GM12865 (cell line): ENCODE data around the gene BABAM2.
A peak's percentile ranks its signal among the peaks of the same experiment; 100 is the strongest.
"Not testable (repeated sequence)": the region's sequence is repeated elsewhere in the genome, so short reads cannot be mapped to it uniquely, and the experiment has no call there.

Source experiments
- DNase-seq: peaks from one replicate; pipeline ENCODE4 v3.0.0; 2010; ENCODE audit warnings: low read depth
- H3K4me3 ChIP-seq: 2 replicates; pipeline ENCODE4 v1.5.1; 2011; ENCODE audit warnings: mild to moderate bottlenecking, low read depth, low read length, control low read depth
- CTCF ChIP-seq: IDR thresholded peaks from 2 replicates; pipeline ENCODE4 v1.5.1; 2011; ENCODE audit warnings: low read length, control low read depth, low read depth, inconsistent platforms; ENCODE audit not compliant: insufficient read depth; ENCODE audit errors: missing control alignments

Gene BABAM2

GRCh38 chr2:28327581-28327955, 437.0 kb downstream of the BABAM2 start:
- DNase-seq, result no peak
- no peak for TF ChIP-seq CTCF
- no peak overlapping the region for H3K4me3 ChIP-seq

DNA sequence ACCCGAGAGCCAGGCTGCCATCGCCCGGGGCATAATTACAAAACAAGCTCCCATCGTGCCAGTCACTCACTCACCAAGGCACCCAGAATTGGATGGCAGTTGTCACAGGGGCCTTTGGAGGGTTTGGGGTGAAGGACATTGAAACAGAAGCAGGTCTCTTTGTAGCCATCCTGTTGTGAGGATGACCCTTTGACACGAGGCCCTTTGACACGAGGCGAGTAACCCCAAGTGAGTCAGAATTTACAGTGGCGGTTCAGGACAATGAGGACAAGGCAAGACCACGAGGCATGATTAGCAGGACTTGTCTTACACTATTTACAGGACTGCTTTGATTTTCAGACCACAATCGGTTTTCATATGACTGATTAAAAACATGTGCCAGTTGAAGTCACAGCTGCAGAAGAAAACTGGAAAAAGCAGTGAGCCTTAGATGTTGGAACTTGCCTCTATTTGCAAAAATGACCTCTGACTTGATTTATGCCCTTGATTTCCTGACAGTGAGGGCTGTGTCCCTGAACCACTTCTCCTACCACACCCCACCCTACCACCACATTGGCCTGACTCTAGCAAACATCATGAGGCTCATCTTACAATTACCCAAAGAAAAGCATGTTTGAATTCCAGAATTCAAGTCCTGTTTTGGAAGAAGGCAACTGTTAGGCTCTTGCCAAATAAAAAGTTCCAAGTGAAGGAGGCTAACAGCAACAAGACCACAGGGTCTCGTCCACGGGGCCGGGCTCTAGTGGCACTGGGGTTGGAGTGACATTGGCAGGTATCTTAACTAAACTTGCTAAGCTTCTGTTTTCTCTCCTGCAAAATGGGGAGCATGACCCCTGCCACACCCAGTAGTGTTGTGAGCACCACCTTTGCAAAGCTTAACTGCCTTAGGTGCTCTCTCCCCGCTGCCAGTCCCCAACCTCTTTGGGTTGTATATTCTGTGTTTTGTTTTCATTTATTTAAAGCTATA, 437.7 kb downstream of the BABAM2 start:
- no peak overlapping the region for H3K4me3 ChIP-seq
- peak; percentile 42 for DNase-seq
- TF ChIP-seq CTCF, result no peak

DNA sequence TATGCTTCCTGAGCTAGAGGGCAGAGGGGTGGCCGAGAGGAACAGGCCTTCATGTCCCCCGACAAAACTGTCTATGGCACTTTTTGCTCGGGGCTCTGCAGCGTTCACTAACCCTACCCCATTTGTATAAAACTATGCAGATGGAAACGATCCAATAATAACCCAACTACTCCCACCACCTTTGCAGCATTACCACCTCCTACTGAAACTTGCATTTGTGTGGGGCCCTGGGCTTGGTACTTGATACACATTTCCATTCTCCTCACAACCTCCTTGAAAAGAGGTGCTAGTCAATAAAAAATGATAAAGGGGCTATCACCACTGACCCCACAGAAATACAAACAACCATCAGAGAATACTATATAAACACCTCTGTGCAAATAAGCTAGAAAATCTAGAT, 438.7 kb downstream of the BABAM2 start:
- TF ChIP-seq CTCF, result no peak
- no peak for DNase-seq
- H3K4me3 ChIP-seq, result no peak overlapping the region

- not testable (repeated sequence) for DNase-seq, H3K4me3 ChIP-seq
These were observed 440.2 kb downstream of the BABAM2 start for GRCh38 chr2:28330722-28331121.

DNA sequence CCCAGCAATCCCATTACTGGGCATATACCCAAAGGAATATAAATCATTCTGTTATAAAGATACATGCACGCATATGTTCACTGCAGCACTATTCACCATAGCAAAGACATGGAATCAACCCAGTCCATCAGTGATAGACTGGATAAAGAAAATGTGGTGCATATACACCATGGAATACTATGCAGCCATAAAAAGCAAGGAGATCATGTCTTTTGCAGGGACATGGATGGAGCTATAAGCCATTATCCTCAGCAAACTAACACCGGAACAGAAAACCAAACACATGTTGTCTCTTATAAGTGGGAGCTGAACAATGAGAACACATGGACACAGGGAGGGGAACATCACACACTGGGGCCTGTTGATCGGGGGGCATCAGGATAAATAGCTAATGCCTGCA, 441.3 kb downstream of the BABAM2 start:
- H3K4me3 ChIP-seq, result not testable (repeated sequence)

GRCh38 chr2:28332696-28333095, 442.2 kb downstream of the BABAM2 start:
- no peak for TF ChIP-seq CTCF
- no peak overlapping the region for H3K4me3 ChIP-seq
- DNase-seq, result no peak

More for the DNA sequence above, 441.3 kb downstream of the BABAM2 start:
- not testable (repeated sequence) for DNase-seq

- H3K4me3 ChIP-seq, result no peak overlapping the region
- DNase-seq, result no peak
- TF ChIP-seq CTCF, result no peak
These were observed 443.3 kb downstream of the BABAM2 start for GRCh38 chr2:28333606-28334526.
